Kidney (tissue), 14 donors: Measurements from ENCODE around the gene PTGFRN. TPM values are rescaled to one million over a fixed set of nuclear protein-coding genes. Genes with fewer than 3 reads are reported as not detected.

Source experiments
- DNase-seq, 5 donors: peaks; one replicate each; pipeline ENCODE4 v3.0.0-alpha.2; 2013 to 2020
- FAIRE-seq: peaks from 2 replicates; lab custom pipeline; 2012; peaks lifted over from hg19 to GRCh38; lab: Jason Lieb, UNC
- H3K27ac ChIP-seq, 2 donors: one replicate each; pipeline ENCODE4 v1.7.0; 2013; ENCODE audit warnings: low read depth in 2 of 2, low read length in 2 of 2, inconsistent platforms in 1 of 2
- H3K27me3 ChIP-seq: one replicate; pipeline ENCODE4 v1.7.1; 2013; ENCODE audit warnings: low read length, inconsistent platforms; ENCODE audit not compliant: control insufficient read depth, insufficient read depth
- H3K36me3 ChIP-seq, 3 donors: one replicate each; pipeline versions ENCODE4 v1.7.0 to v1.7.1; 2013; ENCODE audit warnings: low read length in 3 of 3, control low read depth in 1 of 3, inconsistent platforms in 1 of 3; ENCODE audit not compliant: insufficient read depth in 3 of 3, control insufficient read depth in 2 of 3
- H3K4me1 ChIP-seq, 3 donors: one replicate each; pipeline versions ENCODE4 v1.7.0 to v1.7.1; 2013; ENCODE audit warnings: low read length in 3 of 3, inconsistent platforms in 1 of 3, low read depth in 1 of 3; ENCODE audit not compliant: control insufficient read depth in 2 of 3, insufficient read depth in 2 of 3
- H3K4me3 ChIP-seq, 3 donors: one replicate each; pipeline versions ENCODE4 v1.7.0 to v1.8.1; 2013; ENCODE audit warnings: low read length in 3 of 3, control low read depth in 1 of 3, inconsistent platforms in 1 of 3
- H3K9ac ChIP-seq, 3 donors: one replicate each; pipeline versions ENCODE4 v1.7.0 to v1.7.1; 2013; ENCODE audit warnings: low read length in 3 of 3, control low read depth in 1 of 3, inconsistent platforms in 1 of 3
- H3K9me3 ChIP-seq, 3 donors: one replicate each; pipeline versions ENCODE4 v1.7.0 to v1.7.1; 2013; ENCODE audit warnings: low read length in 3 of 3, control low read depth in 1 of 3, inconsistent platforms in 1 of 3; ENCODE audit not compliant: control insufficient read depth in 2 of 3, insufficient read depth in 1 of 3
- intact Hi-C: fragments of 100-400 bp; cut with DNase I; formaldehyde crosslinking; loops from one replicate; pipeline ENCODE4 v1.11.1; 2022
- polyA plus RNA-seq: library from polyadenylated mRNA; stranded (reverse); fragments of 350-450 nt; fragmentation: Illumina TruSeq; extraction: RNeasy Lipid Tissue Mini Kit (QIAGEN cat#74804); gene quantifications from one replicate; pipeline ENCODE4 v1.2.3, GENCODE V29; 2014; ENCODE audit warnings: low read depth, low replicate concordance; ENCODE audit not compliant: insufficient read depth
- total RNA-seq: library from RNA; stranded (reverse); fragmentation: NEBNext Ultra II Directional; extraction: Animal tissue kit (Norgen Biotek cat#: 25700); gene quantifications from one replicate; pipeline ENCODE4 v1.2.1, GENCODE V29; 2021
- TF ChIP-seq, protein P1 (sequence below): IDR thresholded peaks from 3 replicates; pipeline ENCODE4 v1.5.1; 2012; ENCODE audit warnings: mild to moderate bottlenecking, moderate library complexity, borderline replicate concordance; ENCODE audit not compliant: insufficient read depth; ENCODE audit errors: extremely low read depth
- donor health status: control.
- donor health status: control.
- donor health status: control.
- donor health status: control.
- donor health status: control.
- donor health status: DM: yes; HTN: yes; CAD: no.
- donor health status: Normal renal cell carcinoma (clear cell type).

The PTGFRN gene
- total and polyA plus RNA-seq, 2 donors from 2014 or later = 16.4 to 44.8 TPM

DNA sequence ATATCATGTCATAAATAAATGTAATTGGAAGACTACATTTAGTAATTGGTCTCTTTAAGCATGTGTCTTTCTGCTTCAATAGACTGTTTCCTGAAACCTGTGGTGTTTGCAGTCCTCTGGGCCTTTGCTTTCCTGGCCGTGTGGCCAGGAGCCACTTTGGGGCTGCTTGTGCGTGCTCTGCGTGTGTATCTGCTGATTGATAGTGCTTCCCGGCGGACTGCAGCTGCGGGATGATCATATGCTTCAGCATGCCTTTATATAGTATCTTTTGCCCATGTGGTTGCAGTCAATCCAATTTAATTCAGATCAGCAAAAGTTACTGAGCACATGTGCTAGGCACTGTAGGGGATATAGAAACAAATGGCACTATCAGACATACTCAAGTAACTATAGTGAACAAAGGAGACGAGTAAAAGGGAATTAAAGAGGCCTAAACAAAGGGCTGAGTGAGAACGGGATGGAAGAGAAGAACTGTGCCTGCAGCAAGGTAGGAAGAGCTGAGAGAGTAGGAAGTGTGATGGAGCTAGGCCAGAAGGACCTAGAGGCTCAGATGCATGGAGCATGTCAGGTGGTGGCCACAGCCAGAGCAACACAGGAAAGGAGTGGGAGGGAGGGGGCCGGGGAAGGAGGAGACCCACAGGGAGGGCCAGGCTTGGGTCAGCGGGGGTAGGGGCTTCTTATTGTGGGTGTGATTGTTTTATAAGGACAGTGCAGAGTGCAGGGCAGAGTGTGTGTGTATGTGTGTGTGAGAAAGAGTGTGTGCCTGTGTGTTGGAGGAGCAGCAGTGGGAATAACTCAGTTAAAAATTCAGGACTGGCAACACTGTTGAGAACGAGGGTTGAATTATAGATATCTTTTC lies 123.2 kb downstream of the PTGFRN start:
- no peaks in the 10 kb centered on the region for H3K4me1 ChIP-seq
- H3K9me3 ChIP-seq = no peaks in the 10 kb centered on the region
- H3K9ac ChIP-seq = no peak overlapping the region
- FAIRE-seq = no peak
- DNase-seq = no peak
- H3K27ac ChIP-seq = no peak overlapping the region
- H3K4me3 ChIP-seq = no peak overlapping the region
- TF ChIP-seq, protein P1, sequence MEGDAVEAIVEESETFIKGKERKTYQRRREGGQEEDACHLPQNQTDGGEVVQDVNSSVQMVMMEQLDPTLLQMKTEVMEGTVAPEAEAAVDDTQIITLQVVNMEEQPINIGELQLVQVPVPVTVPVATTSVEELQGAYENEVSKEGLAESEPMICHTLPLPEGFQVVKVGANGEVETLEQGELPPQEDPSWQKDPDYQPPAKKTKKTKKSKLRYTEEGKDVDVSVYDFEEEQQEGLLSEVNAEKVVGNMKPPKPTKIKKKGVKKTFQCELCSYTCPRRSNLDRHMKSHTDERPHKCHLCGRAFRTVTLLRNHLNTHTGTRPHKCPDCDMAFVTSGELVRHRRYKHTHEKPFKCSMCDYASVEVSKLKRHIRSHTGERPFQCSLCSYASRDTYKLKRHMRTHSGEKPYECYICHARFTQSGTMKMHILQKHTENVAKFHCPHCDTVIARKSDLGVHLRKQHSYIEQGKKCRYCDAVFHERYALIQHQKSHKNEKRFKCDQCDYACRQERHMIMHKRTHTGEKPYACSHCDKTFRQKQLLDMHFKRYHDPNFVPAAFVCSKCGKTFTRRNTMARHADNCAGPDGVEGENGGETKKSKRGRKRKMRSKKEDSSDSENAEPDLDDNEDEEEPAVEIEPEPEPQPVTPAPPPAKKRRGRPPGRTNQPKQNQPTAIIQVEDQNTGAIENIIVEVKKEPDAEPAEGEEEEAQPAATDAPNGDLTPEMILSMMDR = no peak
- no peaks in the 10 kb centered on the region for H3K36me3 ChIP-seq
- intact Hi-C loops = no loop called here
- no peaks in the 10 kb centered on the region for H3K27me3 ChIP-seq

DNA sequence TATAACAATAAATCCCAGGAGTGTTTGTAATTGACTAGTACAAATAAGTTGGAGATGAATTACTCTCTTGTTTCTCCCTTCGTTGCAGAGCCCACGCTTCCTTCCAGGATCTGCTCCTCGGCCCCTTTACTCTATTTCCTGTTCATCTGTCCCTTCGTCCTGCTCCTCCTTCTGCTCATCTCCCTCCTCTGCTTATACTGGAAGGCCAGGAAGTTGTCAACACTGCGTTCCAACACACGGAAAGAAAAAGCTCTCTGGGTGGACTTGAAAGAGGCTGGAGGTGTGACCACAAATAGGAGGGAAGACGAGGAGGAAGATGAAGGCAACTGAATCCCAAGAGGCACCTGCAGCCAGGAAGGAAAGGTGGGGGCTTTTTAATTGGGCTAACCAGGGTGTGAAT lies 124.1 kb downstream of the PTGFRN start:
- TF ChIP-seq, protein P1 = no peak
- DNase-seq (no peak), FAIRE-seq (no peak)
- no peaks in the 10 kb centered on the region for H3K9me3 ChIP-seq
- no peaks in the 10 kb centered on the region for H3K4me1 ChIP-seq
- H3K27me3 ChIP-seq = no peaks in the 10 kb centered on the region
- H3K4me3 ChIP-seq = no peak overlapping the region
- no peak overlapping the region for H3K27ac ChIP-seq
- intact Hi-C loops = no loop called here
- no peak overlapping the region for H3K9ac ChIP-seq
- H3K36me3 ChIP-seq = no peaks in the 10 kb centered on the region

DNA sequence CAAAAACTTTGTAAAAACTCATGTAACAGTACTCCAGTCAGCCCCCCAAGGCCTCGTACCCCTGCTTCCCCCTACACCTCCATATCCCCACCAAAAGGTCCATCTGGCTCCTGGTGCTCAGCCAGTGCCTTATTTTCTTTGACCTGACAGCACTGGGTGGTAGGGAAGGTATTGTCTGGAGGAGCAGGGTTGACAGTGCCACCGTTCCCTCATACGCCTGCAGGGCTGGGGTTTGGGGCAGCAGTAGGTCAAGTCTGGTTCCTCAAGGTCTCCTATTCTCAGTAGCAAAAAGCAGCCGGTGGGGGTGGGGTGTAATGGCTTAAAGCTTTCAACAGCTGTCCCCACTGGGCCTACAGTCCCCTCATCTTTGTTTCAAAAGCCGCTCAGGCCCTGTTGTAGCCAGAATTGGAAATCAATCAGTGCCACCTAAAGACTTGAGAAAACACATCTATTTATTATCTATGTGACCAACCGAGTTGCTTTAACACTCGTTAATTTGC lies 125.1 kb downstream of the PTGFRN start:
- no peak for FAIRE-seq
- intact Hi-C loops = no loop called here

More for the DNA sequence above, 125.1 kb downstream of the PTGFRN start:
- H3K4me3 ChIP-seq = no peak overlapping the region
- no peaks in the 10 kb centered on the region for H3K9me3 ChIP-seq
- TF ChIP-seq, protein P1 = no peak
- H3K36me3 ChIP-seq = no peaks in the 10 kb centered on the region
- H3K4me1 ChIP-seq = no peaks in the 10 kb centered on the region
- H3K27me3 ChIP-seq = no peaks in the 10 kb centered on the region
- DNase-seq = no peak
- no peak overlapping the region for H3K9ac ChIP-seq
- H3K27ac ChIP-seq = no peak overlapping the region
